ENCODE results near the gene SPATA20. TPM values are rescaled to one million over a fixed set of nuclear protein-coding genes. Genes with fewer than 3 reads are reported as not detected.

Gene SPATA20
- total and polyA plus RNA-seq, 7 experiments from 2014 or later, result 3.7 to 19.4 (median 15.8) TPM

DNA sequence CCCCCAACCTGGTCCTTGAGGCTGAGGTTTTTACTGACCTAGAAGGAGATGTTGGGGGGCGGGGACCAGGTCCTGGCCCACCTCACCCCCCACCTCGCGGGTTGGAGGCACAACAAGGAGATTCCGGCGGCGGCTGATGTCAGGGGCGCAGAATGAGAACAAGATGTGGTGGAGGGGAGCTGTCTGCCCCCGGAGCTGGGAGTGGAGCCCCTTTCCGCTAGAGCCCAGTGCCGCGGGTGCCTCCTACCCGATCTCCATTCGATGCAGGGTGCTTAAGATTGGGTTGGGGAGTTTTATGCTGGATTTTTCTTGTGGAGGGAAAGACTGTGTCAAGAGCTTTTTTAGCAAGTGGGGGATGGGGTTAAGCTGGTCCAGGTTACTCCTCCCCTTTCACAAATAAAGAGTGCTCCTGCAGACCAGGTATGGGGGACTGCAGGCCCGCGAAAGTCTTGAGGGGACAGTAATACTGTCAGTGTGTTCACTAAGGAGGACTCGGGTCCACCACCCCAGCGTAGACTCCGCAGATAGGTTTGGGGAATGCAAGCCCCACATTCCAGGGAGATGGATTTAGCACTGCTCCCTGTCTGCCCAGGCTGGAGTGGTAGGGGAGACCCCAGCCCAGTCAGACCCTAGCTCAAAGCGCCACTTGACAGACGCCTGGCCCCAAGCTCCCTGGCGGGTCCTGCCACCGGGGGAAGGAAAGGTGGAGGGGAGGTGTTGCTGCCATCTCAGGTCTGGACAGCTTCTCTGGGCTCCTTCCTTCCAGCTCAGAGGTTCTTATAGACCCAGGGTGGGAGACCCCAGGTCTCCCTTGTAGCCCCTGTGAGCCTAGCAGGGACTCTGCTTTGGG lies 15.5 kb downstream of the SPATA20 start:
- Histone ChIP-seq H3K36me3 (ENCODE audit: control insufficient read depth in 2 of 3, insufficient read depth in 3 of 3, low read length in 3 of 3) (no peaks in the 10 kb centered on the region), H3K4me1 (ENCODE audit: control insufficient read depth in 2 of 2, insufficient read depth in 2 of 2, low read length in 2 of 2) (peaks cover 20 to 23% of the 10 kb centered on the region in 2 donors), H3K27ac (ENCODE audit: low read depth, low read length) (no peak overlapping the region), H3K4me3 (ENCODE audit: low read length) (no peak overlapping the region), H3K27me3 (ENCODE audit: control insufficient read depth in 2 of 2, insufficient read depth in 2 of 2, low read length in 2 of 2) (peaks cover 19 to 27% of the 10 kb centered on the region in 2 donors), H3K9me3 (ENCODE audit: control insufficient read depth in 2 of 3, low read length in 3 of 3) (no peaks in the 10 kb centered on the region)
- intact Hi-C loops (cut with micrococcal nuclease), result loop anchor here (5.0 kb wide), 2 partner anchors 85 to 145 kb away; partner anchors contain the start of genes ANKRD40 (in 2 of the 2) and RSAD1 (in 2 of the 2)
- H3K36me3 Mint-ChIP-seq, result no peaks in the 10 kb centered on the region
- DNase-seq (peak in 2 of 9 donors; percentile 22 to 27), ATAC-seq (no peak)
- no peaks in the 10 kb centered on the region for H3K9me3 Mint-ChIP-seq
- H3K27ac Mint-ChIP-seq, result peak overlapping the region in 3 of 9 donors; percentile 18 to 46 (median 25)
- POLR2A ChIA-PET, result interaction anchor here (1.0 kb wide), 1 partner anchor 9 kb away, joined by 3 read pairs; no protein-coding TSS in a partner anchor
- CTCF ChIA-PET, result interaction anchor here (0.6 to 1.1 kb wide), 3 partner anchors 17 to 1384 kb away, joined by 3 to 4 read pairs (median 3); no protein-coding TSS in a partner anchor
- H3K27me3 Mint-ChIP-seq, result peaks cover 54 to 81% (median 62%) of the 10 kb centered on the region in 5 donors
- H3K4me3 Mint-ChIP-seq, result peak overlapping the region; percentile 20 to 87 (median 70)
- peaks cover 15 to 41% (median 24%) of the 10 kb centered on the region in 7 donors for H3K4me1 Mint-ChIP-seq

- Mint-ChIP-seq H3K27ac (no peak overlapping the region), H3K4me3 (peak overlapping the region in 4 of 10 donors; percentile 16 to 87 (median 52)), H3K36me3 (no peaks in the 10 kb centered on the region), H3K27me3 (peaks cover 57 to 80% (median 62%) of the 10 kb centered on the region in 5 donors), H3K4me1 (peaks cover 15 to 41% (median 24%) of the 10 kb centered on the region in 7 donors), H3K9me3 (no peaks in the 10 kb centered on the region)
- no peak for ATAC-seq
- Histone ChIP-seq H3K4me1 (ENCODE audit: control insufficient read depth in 2 of 2, insufficient read depth in 2 of 2, low read length in 2 of 2) (peaks cover 20 to 23% of the 10 kb centered on the region in 2 donors), H3K27ac (ENCODE audit: low read depth, low read length) (no peak overlapping the region), H3K27me3 (ENCODE audit: control insufficient read depth in 2 of 2, insufficient read depth in 2 of 2, low read length in 2 of 2) (peaks cover 16 to 27% of the 10 kb centered on the region in 2 donors), H3K36me3 (ENCODE audit: control insufficient read depth in 2 of 3, insufficient read depth in 3 of 3, low read length in 3 of 3) (no peaks in the 10 kb centered on the region), H3K9me3 (ENCODE audit: control insufficient read depth in 2 of 3, low read length in 3 of 3) (no peaks in the 10 kb centered on the region), H3K4me3 (ENCODE audit: low read length) (no peak overlapping the region)
- POLR2A ChIA-PET, result interaction anchor here (1.0 kb wide), 1 partner anchor 8 kb away, joined by 3 read pairs; no protein-coding TSS in a partner anchor
- intact Hi-C loops (cut with micrococcal nuclease), result loop anchor here (5.0 kb wide), 2 partner anchors 86 to 144 kb away; partner anchors contain the start of genes ANKRD40 (in 2 of the 2) and RSAD1 (in 2 of the 2)
- peak in 2 of 9 donors; percentile 19 to 28 for DNase-seq
- CTCF ChIA-PET, result interaction anchor here (1.1 kb wide), 1 partner anchor 18 kb away, joined by 4 read pairs; no protein-coding TSS in a partner anchor
Measured at GRCh38 chr17:50563092-50563511, 16.1 kb downstream of the SPATA20 start.

GRCh38 chr17:50564916-50565315 lies 17.9 kb downstream of the SPATA20 start:
- no peak overlapping the region for H3K27ac ChIP-seq (ENCODE audit: low read depth, low read length)
- peak in 2 of 9 donors; percentile 24 to 27 for DNase-seq
- peaks cover 9 to 24% (median 16%) of the 10 kb centered on the region in 7 donors for H3K4me1 Mint-ChIP-seq
- ChIA-PET POLR2A (no interaction called here), CTCF (no interaction called here)
- no peak for ATAC-seq
- H3K27me3 Mint-ChIP-seq, result peaks cover 46 to 63% (median 53%) of the 10 kb centered on the region in 5 donors
- no peaks in the 10 kb centered on the region for H3K9me3 Mint-ChIP-seq
- peak overlapping the region in 1 of 9 donors; percentile 42 for H3K27ac Mint-ChIP-seq
- peaks cover 8 to 12% of the 10 kb centered on the region in 2 donors for H3K4me1 ChIP-seq (ENCODE audit: control insufficient read depth in 2 of 2, insufficient read depth in 2 of 2, low read length in 2 of 2)
- peaks cover 8 to 17% of the 10 kb centered on the region in 2 donors for H3K27me3 ChIP-seq (ENCODE audit: control insufficient read depth in 2 of 2, insufficient read depth in 2 of 2, low read length in 2 of 2)
- no peaks in the 10 kb centered on the region for H3K9me3 ChIP-seq (ENCODE audit: control insufficient read depth in 2 of 3, low read length in 3 of 3)
- no peak overlapping the region for H3K4me3 ChIP-seq (ENCODE audit: low read length)
- H3K36me3 Mint-ChIP-seq, result no peaks in the 10 kb centered on the region
- peak overlapping the region in 3 of 10 donors; percentile 12 to 44 (median 30) for H3K4me3 Mint-ChIP-seq
- H3K36me3 ChIP-seq (ENCODE audit: control insufficient read depth in 2 of 3, insufficient read depth in 3 of 3, low read length in 3 of 3), result no peaks in the 10 kb centered on the region
- intact Hi-C loops (cut with micrococcal nuclease), result loop anchor here (5.0 kb wide), 2 partner anchors 88 to 142 kb away; partner anchors contain the start of genes ANKRD40 (in 2 of the 2) and RSAD1 (in 2 of the 2)

GRCh38 chr17:50565402-50566350 lies 18.7 kb downstream of the SPATA20 start:
- intact Hi-C loops (cut with micrococcal nuclease), result no loop called here
- DNase-seq (peak in 3 of 9 donors; percentile 25 to 33 (median 28)), ATAC-seq (peak; percentile 49)
- Histone ChIP-seq H3K27me3 (ENCODE audit: control insufficient read depth in 2 of 2, insufficient read depth in 2 of 2, low read length in 2 of 2) (peaks cover 8 to 12% of the 10 kb centered on the region in 2 donors), H3K36me3 (ENCODE audit: control insufficient read depth in 2 of 3, insufficient read depth in 3 of 3, low read length in 3 of 3) (no peaks in the 10 kb centered on the region), H3K27ac (ENCODE audit: low read depth, low read length) (no peak overlapping the region), H3K4me3 (ENCODE audit: low read length) (no peak overlapping the region), H3K4me1 (ENCODE audit: control insufficient read depth in 2 of 2, insufficient read depth in 2 of 2, low read length in 2 of 2) (peaks cover 4 to 8% of the 10 kb centered on the region in 2 donors), H3K9me3 (ENCODE audit: control insufficient read depth in 2 of 3, low read length in 3 of 3) (no peaks in the 10 kb centered on the region)
- Mint-ChIP-seq H3K36me3 (no peaks in the 10 kb centered on the region), H3K27ac (peak overlapping the region in 3 of 9 donors; percentile 5 to 43 (median 17)), H3K4me1 (peaks cover 9 to 19% (median 13%) of the 10 kb centered on the region in 7 donors), H3K27me3 (peaks cover 43 to 60% (median 53%) of the 10 kb centered on the region in 5 donors), H3K4me3 (peak overlapping the region in 2 of 10 donors; percentile 22 to 25), H3K9me3 (no peaks in the 10 kb centered on the region)
- CTCF ChIA-PET, result interaction anchor here (0.7 kb wide), 1 partner anchor 24 kb away, joined by 3 read pairs; no protein-coding TSS in a partner anchor
- POLR2A ChIA-PET, result no interaction called here

- ATAC-seq, result no peak
- peaks cover 8 to 12% of the 10 kb centered on the region in 2 donors for H3K27me3 ChIP-seq (ENCODE audit: control insufficient read depth in 2 of 2, insufficient read depth in 2 of 2, low read length in 2 of 2)
- Mint-ChIP-seq H3K4me3 (no peak overlapping the region), H3K4me1 (peaks cover 9 to 19% (median 13%) of the 10 kb centered on the region in 7 donors), H3K36me3 (no peaks in the 10 kb centered on the region), H3K27ac (peak overlapping the region in 1 of 9 donors; percentile 51), H3K27me3 (peaks cover 48 to 60% (median 57%) of the 10 kb centered on the region in 5 donors), H3K9me3 (no peaks in the 10 kb centered on the region)
- H3K4me3 ChIP-seq (ENCODE audit: low read length), result no peak overlapping the region
- DNase-seq, result no peak
- ChIA-PET CTCF (interaction anchor here (0.7 kb wide), 1 partner anchor 25 kb away, joined by 3 read pairs; no protein-coding TSS in a partner anchor), POLR2A (no interaction called here)
- no peaks in the 10 kb centered on the region for H3K36me3 ChIP-seq (ENCODE audit: control insufficient read depth in 2 of 3, insufficient read depth in 3 of 3, low read length in 3 of 3)
- H3K27ac ChIP-seq (ENCODE audit: low read depth, low read length), result no peak overlapping the region
- intact Hi-C loops (cut with micrococcal nuclease), result no loop called here
- H3K9me3 ChIP-seq (ENCODE audit: control insufficient read depth in 2 of 3, low read length in 3 of 3), result no peaks in the 10 kb centered on the region
- H3K4me1 ChIP-seq (ENCODE audit: control insufficient read depth in 2 of 2, insufficient read depth in 2 of 2, low read length in 2 of 2), result peaks cover 0 to 8% of the 10 kb centered on the region in 2 donors
Measured at GRCh38 chr17:50566886-50567285, 19.9 kb downstream of the SPATA20 start.
